Hepatocyte (in vitro differentiated cells): ENCODE results near the gene MDC1.

Experiments used
- EZH2 ChIP-seq: fragments of 200-600 bp; sonication (generic); IDR thresholded peaks from 2 replicates; pipeline ENCODE4 v1.6.1; 2016; ENCODE audit warnings: antibody characterized with exemption, mild to moderate bottlenecking, borderline replicate concordance
- EZH2phosphoT487 ChIP-seq: fragments of 200-600 bp; sonication (generic); IDR thresholded peaks from one replicate; pipeline ENCODE4 v1.6.1; 2018; ENCODE audit warnings: antibody characterized with exemption, mild to moderate bottlenecking, low read depth, moderate library complexity; ENCODE audit not compliant: unreplicated experiment, severe bottlenecking
- TF ChIP-seq, protein P1 (sequence below): fragments of 200-600 bp; sonication (generic); IDR thresholded peaks from 2 replicates; pipeline ENCODE4 v1.5.1; 2016; ENCODE audit warnings: antibody characterized with exemption, mild to moderate bottlenecking; ENCODE audit not compliant: poor library complexity

DNA sequence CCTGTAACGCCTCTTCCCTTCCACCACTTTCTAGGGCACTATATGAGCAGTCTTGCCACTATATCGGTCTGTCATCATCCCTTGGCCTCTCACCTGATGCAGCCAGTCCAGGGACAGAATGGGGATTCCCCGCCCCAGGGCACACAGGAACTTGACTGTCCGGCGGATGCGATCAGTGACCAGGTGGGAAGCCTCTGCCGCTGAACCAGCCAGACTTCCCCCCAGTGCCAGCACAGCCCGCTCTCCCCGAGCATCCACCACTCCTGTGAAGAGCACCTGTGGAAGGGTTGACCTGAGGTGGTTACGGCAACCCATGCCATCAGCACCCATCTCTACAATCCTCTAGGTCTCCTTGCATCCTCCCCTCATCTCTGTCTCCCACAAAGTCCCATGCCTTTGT is 14.1 kb downstream of the MDC1 start:
- TF ChIP-seq, protein P1, sequence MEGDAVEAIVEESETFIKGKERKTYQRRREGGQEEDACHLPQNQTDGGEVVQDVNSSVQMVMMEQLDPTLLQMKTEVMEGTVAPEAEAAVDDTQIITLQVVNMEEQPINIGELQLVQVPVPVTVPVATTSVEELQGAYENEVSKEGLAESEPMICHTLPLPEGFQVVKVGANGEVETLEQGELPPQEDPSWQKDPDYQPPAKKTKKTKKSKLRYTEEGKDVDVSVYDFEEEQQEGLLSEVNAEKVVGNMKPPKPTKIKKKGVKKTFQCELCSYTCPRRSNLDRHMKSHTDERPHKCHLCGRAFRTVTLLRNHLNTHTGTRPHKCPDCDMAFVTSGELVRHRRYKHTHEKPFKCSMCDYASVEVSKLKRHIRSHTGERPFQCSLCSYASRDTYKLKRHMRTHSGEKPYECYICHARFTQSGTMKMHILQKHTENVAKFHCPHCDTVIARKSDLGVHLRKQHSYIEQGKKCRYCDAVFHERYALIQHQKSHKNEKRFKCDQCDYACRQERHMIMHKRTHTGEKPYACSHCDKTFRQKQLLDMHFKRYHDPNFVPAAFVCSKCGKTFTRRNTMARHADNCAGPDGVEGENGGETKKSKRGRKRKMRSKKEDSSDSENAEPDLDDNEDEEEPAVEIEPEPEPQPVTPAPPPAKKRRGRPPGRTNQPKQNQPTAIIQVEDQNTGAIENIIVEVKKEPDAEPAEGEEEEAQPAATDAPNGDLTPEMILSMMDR, result no peak
- TF ChIP-seq EZH2 (no peak), EZH2phosphoT487 (no peak)
